ENCODE data around the gene IQCN.

DNA sequence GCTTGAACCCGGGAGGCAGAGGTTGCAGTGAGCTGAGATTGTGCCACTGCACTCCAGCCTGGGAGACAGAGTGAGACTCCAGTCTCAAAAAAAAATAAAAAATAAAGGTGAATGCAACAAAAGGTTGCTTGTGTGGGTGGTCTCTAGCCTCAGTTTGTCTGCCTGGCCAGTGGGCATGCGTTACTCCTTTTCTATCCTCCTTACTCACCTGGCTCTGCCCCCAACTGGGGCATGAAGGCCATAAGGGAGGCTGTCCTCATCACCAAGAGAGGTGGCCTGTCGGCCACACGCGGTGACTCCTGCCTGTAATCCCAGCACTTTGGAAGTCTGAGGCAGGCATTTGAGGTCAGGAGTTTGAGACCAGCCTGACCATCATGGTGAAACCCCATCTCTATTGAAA is 9.1 kb upstream of the IQCN start:
- TF ChIP-seq, protein P1, sequence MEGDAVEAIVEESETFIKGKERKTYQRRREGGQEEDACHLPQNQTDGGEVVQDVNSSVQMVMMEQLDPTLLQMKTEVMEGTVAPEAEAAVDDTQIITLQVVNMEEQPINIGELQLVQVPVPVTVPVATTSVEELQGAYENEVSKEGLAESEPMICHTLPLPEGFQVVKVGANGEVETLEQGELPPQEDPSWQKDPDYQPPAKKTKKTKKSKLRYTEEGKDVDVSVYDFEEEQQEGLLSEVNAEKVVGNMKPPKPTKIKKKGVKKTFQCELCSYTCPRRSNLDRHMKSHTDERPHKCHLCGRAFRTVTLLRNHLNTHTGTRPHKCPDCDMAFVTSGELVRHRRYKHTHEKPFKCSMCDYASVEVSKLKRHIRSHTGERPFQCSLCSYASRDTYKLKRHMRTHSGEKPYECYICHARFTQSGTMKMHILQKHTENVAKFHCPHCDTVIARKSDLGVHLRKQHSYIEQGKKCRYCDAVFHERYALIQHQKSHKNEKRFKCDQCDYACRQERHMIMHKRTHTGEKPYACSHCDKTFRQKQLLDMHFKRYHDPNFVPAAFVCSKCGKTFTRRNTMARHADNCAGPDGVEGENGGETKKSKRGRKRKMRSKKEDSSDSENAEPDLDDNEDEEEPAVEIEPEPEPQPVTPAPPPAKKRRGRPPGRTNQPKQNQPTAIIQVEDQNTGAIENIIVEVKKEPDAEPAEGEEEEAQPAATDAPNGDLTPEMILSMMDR (conservative IDR thresholded peaks at IDR 0.05; ENCODE audit: low read depth, low read length), result no peak
- TF ChIP-seq CEBPB (IDR thresholded peaks at IDR 0.05; ENCODE audit: low read depth, low read length), result no peak

All from IMR-90 (cell line).